ENCODE results near the gene ASAP3.

ASAP3 gene

GRCh38 chr1:23422241-23422877, 61.6 kb downstream of the ASAP3 start:
- peak in 1 of 2 donors; percentile 27 for DNase-seq

GRCh38 chr1:23421753-23422240, 62.2 kb downstream of the ASAP3 start:
- no peak for DNase-seq

- DNase-seq: no peak
Measured at GRCh38 chr1:23421343-23421742, 62.6 kb downstream of the ASAP3 start.

- DNase-seq: no peak
Measured at GRCh38 chr1:23420778-23421177, 63.2 kb downstream of the ASAP3 start.

GRCh38 chr1:23419180-23419579, 64.8 kb downstream of the ASAP3 start:
- no peak for DNase-seq

- no peak for DNase-seq
Measured at GRCh38 chr1:23417570-23417969, 66.4 kb downstream of the ASAP3 start.

- no peak for DNase-seq
Measured at GRCh38 chr1:23416964-23417363, 67.0 kb downstream of the ASAP3 start.

GRCh38 chr1:23408797-23409290, 75.1 kb downstream of the ASAP3 start:
- DNase-seq: no peak

GRCh38 chr1:23407016-23407630, 76.9 kb downstream of the ASAP3 start:
- no peak for DNase-seq

- DNase-seq: no peak
Measured at GRCh38 chr1:23405946-23406345, 78.0 kb downstream of the ASAP3 start.

GRCh38 chr1:23403735-23404486, 80.1 kb downstream of the ASAP3 start:
- DNase-seq: peak; percentile 88 to 91

GRCh38 chr1:23403355-23403734, 80.6 kb downstream of the ASAP3 start:
- DNase-seq: no peak

GRCh38 chr1:23403038-23403336, 81.0 kb downstream of the ASAP3 start:
- DNase-seq: no peak

GRCh38 chr1:23402286-23403037, 81.5 kb downstream of the ASAP3 start:
- DNase-seq: no peak

- no peak for DNase-seq
Measured at GRCh38 chr1:23401313-23401712, 82.7 kb downstream of the ASAP3 start.

- no peak for DNase-seq
Measured at GRCh38 chr1:23400324-23401114, 83.5 kb downstream of the ASAP3 start.

GRCh38 chr1:23399229-23399628, 84.8 kb downstream of the ASAP3 start:
- no peak for DNase-seq

GRCh38 chr1:23397908-23398307, 86.1 kb downstream of the ASAP3 start:
- DNase-seq: no peak

GRCh38 chr1:23396380-23396779, 87.6 kb downstream of the ASAP3 start:
- DNase-seq: no peak

- DNase-seq: no peak
Measured at GRCh38 chr1:23395849-23396248, 88.1 kb downstream of the ASAP3 start.

- no peak for DNase-seq
Measured at GRCh38 chr1:23395154-23395724, 88.7 kb downstream of the ASAP3 start.

GRCh38 chr1:23394684-23395083, 89.3 kb downstream of the ASAP3 start:
- no peak for DNase-seq

Measured in stimulated activated CD4-positive, alpha-beta T cell treated with anti-CD3 and anti-CD28 coated beads, Interleukin-2, amount 100 ng/mL, for 48 hours (primary cell).